Measurements from ENCODE around the gene GPC6.

Gene GPC6

GRCh38 chr13:94123557-94123956, 897.0 kb downstream of the GPC6 start:
- TF ChIP-seq, protein P1, sequence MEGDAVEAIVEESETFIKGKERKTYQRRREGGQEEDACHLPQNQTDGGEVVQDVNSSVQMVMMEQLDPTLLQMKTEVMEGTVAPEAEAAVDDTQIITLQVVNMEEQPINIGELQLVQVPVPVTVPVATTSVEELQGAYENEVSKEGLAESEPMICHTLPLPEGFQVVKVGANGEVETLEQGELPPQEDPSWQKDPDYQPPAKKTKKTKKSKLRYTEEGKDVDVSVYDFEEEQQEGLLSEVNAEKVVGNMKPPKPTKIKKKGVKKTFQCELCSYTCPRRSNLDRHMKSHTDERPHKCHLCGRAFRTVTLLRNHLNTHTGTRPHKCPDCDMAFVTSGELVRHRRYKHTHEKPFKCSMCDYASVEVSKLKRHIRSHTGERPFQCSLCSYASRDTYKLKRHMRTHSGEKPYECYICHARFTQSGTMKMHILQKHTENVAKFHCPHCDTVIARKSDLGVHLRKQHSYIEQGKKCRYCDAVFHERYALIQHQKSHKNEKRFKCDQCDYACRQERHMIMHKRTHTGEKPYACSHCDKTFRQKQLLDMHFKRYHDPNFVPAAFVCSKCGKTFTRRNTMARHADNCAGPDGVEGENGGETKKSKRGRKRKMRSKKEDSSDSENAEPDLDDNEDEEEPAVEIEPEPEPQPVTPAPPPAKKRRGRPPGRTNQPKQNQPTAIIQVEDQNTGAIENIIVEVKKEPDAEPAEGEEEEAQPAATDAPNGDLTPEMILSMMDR (IDR thresholded peaks at IDR 0.05; ENCODE audit: low read depth, low read length, missing control alignments), result no peak
- no peak for DNase-seq (ENCODE audit: extremely low read depth, low read depth)
- no peak overlapping the region for H3K4me3 ChIP-seq (replicated peaks; ENCODE audit: low read depth, low read length)

DNA sequence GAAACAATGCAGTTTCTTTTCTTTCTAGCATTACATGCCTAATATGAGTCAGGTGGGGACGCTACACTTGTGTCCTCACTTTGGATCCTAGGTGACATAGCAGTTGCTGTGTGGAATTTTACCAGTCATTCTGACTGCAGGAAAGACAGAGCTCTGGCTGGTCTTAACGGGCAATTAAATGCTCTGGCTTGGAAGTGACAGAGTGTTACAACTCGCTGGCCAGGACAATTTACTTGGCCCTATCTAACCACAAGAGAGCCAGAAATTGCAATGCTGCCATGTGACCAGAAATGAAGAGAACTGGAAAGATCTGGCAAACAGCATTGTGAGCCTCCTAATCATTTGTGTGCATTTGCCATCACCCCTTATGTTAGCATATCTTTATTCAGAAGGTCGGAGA, 901.8 kb downstream of the GPC6 start:
- TF ChIP-seq, protein P1 (IDR thresholded peaks at IDR 0.05; ENCODE audit: low read depth, low read length, missing control alignments), result no peak
- no peak for DNase-seq (ENCODE audit: extremely low read depth, low read depth)
- H3K4me3 ChIP-seq (replicated peaks; ENCODE audit: low read depth, low read length), result no peak overlapping the region

- TF ChIP-seq, protein P1 (IDR thresholded peaks at IDR 0.05; ENCODE audit: low read depth, low read length, missing control alignments), result no peak
- DNase-seq (ENCODE audit: extremely low read depth, low read depth), result no peak
- no peak overlapping the region for H3K4me3 ChIP-seq (replicated peaks; ENCODE audit: low read depth, low read length)
Observed at GRCh38 chr13:94129490-94129894, 902.9 kb downstream of the GPC6 start.

DNA sequence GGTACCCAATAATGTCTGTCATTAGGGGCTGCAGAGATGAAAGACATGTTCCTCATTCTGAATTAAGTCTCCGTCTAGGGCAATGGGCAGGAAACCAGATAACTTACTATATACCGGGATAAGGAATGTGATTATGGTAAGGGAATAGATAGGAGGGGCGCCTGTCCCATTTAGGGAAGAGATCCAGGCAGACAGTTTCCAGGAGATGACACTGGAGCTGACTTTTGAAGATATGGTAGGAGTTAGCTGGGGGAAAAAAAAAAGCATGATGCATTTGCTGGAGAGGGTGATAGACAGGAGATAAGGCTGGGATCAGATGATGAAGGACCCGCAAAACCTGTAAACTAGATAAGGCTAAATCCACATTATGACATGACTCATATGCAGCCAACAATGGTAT, 912.2 kb downstream of the GPC6 start:
- TF ChIP-seq, protein P1 (IDR thresholded peaks at IDR 0.05; ENCODE audit: low read depth, low read length, missing control alignments), result no peak
- H3K4me3 ChIP-seq (replicated peaks; ENCODE audit: low read depth, low read length), result no peak overlapping the region
- no peak for DNase-seq (ENCODE audit: extremely low read depth, low read depth)

DNA sequence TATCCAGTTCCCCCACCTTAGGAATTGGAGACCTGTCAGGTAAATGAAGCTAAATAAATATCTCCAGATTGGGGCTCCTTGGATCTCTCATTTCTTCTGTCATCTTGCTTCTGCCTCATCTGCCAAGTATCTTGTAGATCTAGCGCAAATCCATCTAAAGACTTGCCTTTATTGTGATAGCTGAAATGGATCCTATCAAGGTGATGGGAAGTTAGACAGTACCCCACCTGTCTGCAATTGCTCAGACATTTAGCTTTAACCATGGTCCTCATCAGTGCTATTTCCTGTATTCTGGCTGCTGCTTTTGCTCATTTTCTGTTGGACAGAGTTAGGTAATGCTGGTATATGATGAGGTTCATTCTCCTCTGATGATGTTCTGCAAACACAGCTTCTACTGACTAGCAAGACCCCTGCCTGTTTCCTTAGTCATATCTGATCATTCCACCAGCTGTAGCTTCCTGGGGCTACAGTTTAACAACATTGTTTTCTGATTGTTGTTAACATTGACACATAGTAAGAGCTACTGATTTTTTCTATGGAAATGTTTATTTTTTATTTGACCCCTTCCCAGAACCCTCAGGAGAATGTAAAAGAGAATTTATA, 912.9 kb downstream of the GPC6 start:
- no peak overlapping the region for H3K4me3 ChIP-seq (replicated peaks; ENCODE audit: low read depth, low read length)
- TF ChIP-seq, protein P1 (IDR thresholded peaks at IDR 0.05; ENCODE audit: low read depth, low read length, missing control alignments), result no peak
- DNase-seq (ENCODE audit: extremely low read depth, low read depth), result no peak

DNA sequence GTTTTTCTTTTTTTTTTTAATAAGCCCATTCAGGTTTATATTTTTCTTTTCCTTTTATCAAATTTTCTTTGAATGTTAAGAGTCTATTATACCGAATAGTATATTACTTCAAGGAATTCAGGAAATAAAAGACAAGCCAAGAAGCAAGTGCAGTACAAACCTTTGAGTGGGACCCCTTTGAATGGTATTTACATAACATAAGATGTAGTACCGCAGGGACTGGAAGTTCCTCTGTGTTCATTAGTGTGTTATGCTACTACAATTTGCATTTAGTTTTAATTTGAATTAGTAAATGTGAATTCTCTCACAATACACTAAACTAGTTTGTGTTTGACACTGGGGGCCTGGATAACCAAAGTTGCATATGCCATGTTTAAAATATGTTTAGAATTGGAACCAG, 913.4 kb downstream of the GPC6 start:
- no peak overlapping the region for H3K4me3 ChIP-seq (replicated peaks; ENCODE audit: low read depth, low read length)
- TF ChIP-seq, protein P1 (IDR thresholded peaks at IDR 0.05; ENCODE audit: low read depth, low read length, missing control alignments), result no peak

GRCh38 chr13:94140511-94140910, 913.9 kb downstream of the GPC6 start:
- H3K4me3 ChIP-seq (replicated peaks; ENCODE audit: low read depth, low read length), result no peak overlapping the region
- DNase-seq (ENCODE audit: extremely low read depth, low read depth), result no peak
- TF ChIP-seq, protein P1 (IDR thresholded peaks at IDR 0.05; ENCODE audit: low read depth, low read length, missing control alignments), result no peak

More for the DNA sequence above, 913.4 kb downstream of the GPC6 start:
- DNase-seq (ENCODE audit: extremely low read depth, low read depth), result no peak
